IMR-90 (cell line): ENCODE measurements around the gene FAXDC2. TPM values are rescaled to one million over a fixed set of nuclear protein-coding genes. Genes with fewer than 3 reads are reported as not detected.

Source experiments
- ATAC-seq: fragments of 200-7000 bp; cut with Tn5 transposase; 2 replicates; pipeline ENCODE4 v1.9.1; 2020; ENCODE audit warnings: low read depth, mild to moderate bottlenecking, moderate library complexity
- BruUV-seq: library from RNA; stranded (reverse); fragments of 400-500 nt; replicated peaks from 2 replicates; lab custom pipeline; 2021; lab: Mats Ljungman, UMichigan
- CTCF ChIA-PET: fragments of 300-600 bp; formaldehyde crosslinking; extraction: SDS; loops from one replicate; lab custom pipeline; 2021; ENCODE audit warnings: antibody characterized with exemption; lab: Yijun Ruan, JAX
- POLR2A ChIA-PET: fragments of 300-600 bp; sonication (Branson Sonifier 250); formaldehyde crosslinking; loops from one replicate; lab custom pipeline; 2022; ENCODE audit warnings: antibody characterized with exemption; ENCODE audit not compliant: unreplicated experiment; lab: Charles Lee
- DNase-seq: peaks from one replicate; pipeline ENCODE4 v3.0.0; 2013
- H2AFZ ChIP-seq: replicated peaks from 2 replicates; pipeline ENCODE3; 2013; ENCODE audit warnings: low read length, mild to moderate bottlenecking; ENCODE audit not compliant: poor library complexity
- H2AK5ac ChIP-seq: 2 replicates; pipeline ENCODE4 v1.6.1; 2013; ENCODE audit warnings: low read depth, low read length, inconsistent platforms
- H2AK9ac ChIP-seq: replicated peaks from 2 replicates; pipeline ENCODE3; 2013; ENCODE audit warnings: mild to moderate bottlenecking, low read depth, low read length, moderate library complexity; ENCODE audit not compliant: poor library complexity
- H2BK120ac ChIP-seq: 2 replicates; pipeline ENCODE4 v1.6.1; 2013; ENCODE audit warnings: low read depth, low read length, inconsistent platforms
- H2BK15ac ChIP-seq: 3 replicates; pipeline ENCODE4 v1.6.1; 2013; ENCODE audit warnings: low read depth, low read length, inconsistent platforms
- H2BK20ac ChIP-seq: 2 replicates; pipeline ENCODE4 v1.6.1; 2013; ENCODE audit warnings: low read depth, mild to moderate bottlenecking, inconsistent platforms, low read length, moderate library complexity
- H2BK5ac ChIP-seq: 2 replicates; pipeline ENCODE4 v1.6.1; 2013; ENCODE audit warnings: mild to moderate bottlenecking, low read depth, low read length, inconsistent platforms; ENCODE audit not compliant: poor library complexity, severe bottlenecking
- H3K14ac ChIP-seq: replicated peaks from 2 replicates; pipeline ENCODE4 v1.6.1; 2013; ENCODE audit warnings: low read depth, low read length, inconsistent platforms
- H3K18ac ChIP-seq: 2 replicates; pipeline ENCODE4 v1.6.1; 2013; ENCODE audit warnings: low read depth, low read length, control low read depth
- H3K23ac ChIP-seq: 2 replicates; pipeline ENCODE4 v1.6.1; 2013; ENCODE audit warnings: low read depth, low read length, inconsistent platforms
- H3K27ac ChIP-seq: 2 replicates; pipeline ENCODE4 v1.5.1; 2013; ENCODE audit warnings: mild to moderate bottlenecking, control low read depth, low read length; ENCODE audit not compliant: insufficient read depth
- H3K27me3 ChIP-seq: 2 replicates; pipeline ENCODE4 v1.6.1; 2013; ENCODE audit warnings: low read length; ENCODE audit not compliant: control insufficient read depth, insufficient read depth
- H3K36me3 ChIP-seq: 2 replicates; pipeline ENCODE4 v1.6.1; 2013; ENCODE audit warnings: low read length, mixed read lengths; ENCODE audit not compliant: control insufficient read depth, insufficient read depth
- H3K4ac ChIP-seq: 2 replicates; pipeline ENCODE4 v1.6.1; 2013; ENCODE audit warnings: low read depth, low read length, inconsistent platforms
- H3K4me1 ChIP-seq: 2 replicates; pipeline ENCODE4 v1.6.1; 2013; ENCODE audit warnings: low read length, mixed read lengths; ENCODE audit not compliant: control insufficient read depth, insufficient read depth
- H3K4me2 ChIP-seq: 2 replicates; pipeline ENCODE4 v1.6.1; 2013; ENCODE audit warnings: low read depth, mild to moderate bottlenecking, control low read depth, low read length, moderate library complexity
- H3K4me3 ChIP-seq: 2 replicates; pipeline ENCODE4 v1.5.1; 2013; ENCODE audit warnings: low read depth, mild to moderate bottlenecking, control low read depth, low read length, moderate library complexity; ENCODE audit not compliant: insufficient read depth
- H3K56ac ChIP-seq: 2 replicates; pipeline ENCODE4 v1.6.1; 2013; ENCODE audit warnings: low read length, inconsistent platforms; ENCODE audit not compliant: insufficient read depth; ENCODE audit errors: extremely low read depth
- H3K79me1 ChIP-seq, 2 experiments: 2 replicates each; pipeline ENCODE4 v1.6.1; 2013; ENCODE audit warnings: low read length in 2 of 2, inconsistent platforms in 1 of 2, low read depth in 1 of 2
- H3K9ac ChIP-seq: 2 replicates; pipeline ENCODE4 v1.6.1; 2013; ENCODE audit warnings: low read depth, low read length, control low read depth
- H3K9me1 ChIP-seq: 2 replicates; pipeline ENCODE4 v1.6.1; 2013; ENCODE audit warnings: low read length, inconsistent platforms; ENCODE audit not compliant: insufficient read depth
- H3K9me3 ChIP-seq: 2 replicates; pipeline ENCODE4 v1.6.1; 2013; ENCODE audit warnings: low read length; ENCODE audit not compliant: control insufficient read depth, insufficient read depth
- H4K20me1 ChIP-seq: 2 replicates; pipeline ENCODE4 v1.6.1; 2013; ENCODE audit warnings: low read length, inconsistent platforms; ENCODE audit not compliant: insufficient read depth
- H4K5ac ChIP-seq: 2 replicates; pipeline ENCODE4 v1.6.1; 2013; ENCODE audit warnings: mild to moderate bottlenecking, low read depth, low read length, control low read depth
- H4K8ac ChIP-seq, 2 experiments: 2 replicates each; pipeline ENCODE4 v1.6.1; 2013; ENCODE audit warnings: low read depth in 2 of 2, low read length in 2 of 2, control low read depth in 1 of 2, inconsistent platforms in 1 of 2
- H4K91ac ChIP-seq: 2 replicates; pipeline ENCODE4 v1.6.1; 2013; ENCODE audit warnings: low read depth, low read length, inconsistent platforms; ENCODE audit not compliant: insufficient read depth
- MAZ ChIP-seq: IDR thresholded peaks from 2 replicates; pipeline ENCODE4 v1.6.1; 2012; ENCODE audit warnings: low read depth, mild to moderate bottlenecking, low read length, improper control_type of control experiment, moderate library complexity, borderline replicate concordance
- MXI1 ChIP-seq: IDR thresholded peaks from 2 replicates; pipeline ENCODE4 v1.6.1; 2012; ENCODE audit warnings: low read depth, mild to moderate bottlenecking, low read length, moderate library complexity, borderline replicate concordance
- WGBS, 2 experiments: methylation state at CpG; one replicate each; pipeline versions ENCODE4 v1.1.5 to v1.1.7; 2013; ENCODE audit warnings: missing lambda C conversion rate in 2 of 2; ENCODE audit not compliant: insufficient read length in 1 of 2; ENCODE audit errors: extremely low coverage in 2 of 2; 5-methylcytosine and 5-hydroxymethylcytosine counted together
- dilution Hi-C: fragments of 300-500 bp; cut with HindIII; formaldehyde crosslinking; loops from one replicate; pipeline ENCODE4 v1.14.3; 2018; ENCODE audit warnings: low sequenced_read_pairs; ENCODE audit not compliant: unreplicated experiment
- in situ Hi-C: fragments of 300-500 bp; cut with MboI; formaldehyde crosslinking; loops from 3 replicates; pipeline ENCODE4 v1.14.3; 2019; ENCODE audit warnings: low sequenced_read_pairs, inconsistent platforms, mixed read lengths
- intact Hi-C: fragments of 100-400 bp; cut with micrococcal nuclease; formaldehyde crosslinking; loops from 2 replicates; pipeline ENCODE4 v1.10.0; 2022
- polyA plus RNA-seq, 3 experiments: library from polyadenylated mRNA; depleted of rRNA; stranded (reverse); fragments of >200 nt; gene quantifications; 2 replicates each; pipeline ENCODE4 v1.2.3, GENCODE V29; 2012; ENCODE audit warnings: low replicate concordance in 1 of 3
- total RNA-seq: library from RNA; depleted of rRNA; stranded (reverse); fragments of >200 nt; gene quantifications from 2 replicates; pipeline ENCODE4 v1.2.3, GENCODE V29; 2012

The FAXDC2 gene
- total and polyA plus RNA-seq, 2 of the 4 experiments (the other 2 are of a cell fraction): 4.3 to 8.9 TPM

DNA sequence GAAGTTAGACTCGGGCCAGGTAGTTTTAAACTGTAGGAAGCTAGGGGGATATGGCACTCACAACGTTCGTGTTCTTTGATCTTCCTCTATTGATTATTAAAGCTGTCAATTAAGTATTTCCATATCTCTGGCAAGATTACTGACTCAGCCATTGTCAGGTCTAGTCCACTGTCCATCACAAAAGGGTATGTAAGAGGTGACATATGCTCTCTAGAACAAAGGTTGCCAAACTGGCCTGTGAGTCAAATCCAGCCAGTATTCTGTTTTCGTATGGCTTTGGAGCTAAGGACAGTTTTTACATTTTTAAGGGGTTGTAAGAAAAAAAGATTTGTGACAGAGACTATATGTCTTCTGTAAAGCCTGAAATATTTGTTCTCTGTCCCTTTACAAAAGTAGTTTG, 44.2 kb downstream of the FAXDC2 start:
- Histone ChIP-seq H2BK20ac (no peak overlapping the region), H4K20me1 (peaks cover 12% of the 10 kb centered on the region; the same call in 1 of the 2 replicates), H3K9me3 (no peaks in the 10 kb centered on the region), H3K4me1 (peaks cover 4% of the 10 kb centered on the region; the same call in 1 of the 2 replicates), H3K9ac (no peak overlapping the region), H3K4ac (no peak overlapping the region), H3K27me3 (no peaks in the 10 kb centered on the region), H3K18ac (no peak overlapping the region), H3K79me1 (peaks cover 36 to 50% of the 10 kb centered on the region in 2 experiments), H2AK5ac (no peak overlapping the region), H3K36me3 (peaks cover 62% of the 10 kb centered on the region), H4K5ac (no peak overlapping the region), H3K27ac (no peak overlapping the region), H3K14ac (no peak overlapping the region), H2BK5ac (no peak overlapping the region), H3K4me3 (no peak overlapping the region), H4K91ac (no peak overlapping the region), H3K9me1 (peaks cover 18% of the 10 kb centered on the region), H2AK9ac (no peak overlapping the region), H3K56ac (no peak overlapping the region), H2BK120ac (no peak overlapping the region), H3K4me2 (no peak overlapping the region), H2BK15ac (no peak overlapping the region), H4K8ac (no peak overlapping the region), H2AFZ (no peak overlapping the region), H3K23ac (no peak overlapping the region)
- intact Hi-C loops: no loop called here
- POLR2A ChIA-PET: no interaction called here
- no TSS peak for BruUV-seq
- no CpG with 5 or more reads among the region's 4 CpGs for WGBS, 2 experiments
- in situ Hi-C loops: loop anchor here (25.0 kb wide), 1 partner anchor 344 kb away; no protein-coding TSS in a partner anchor
- CTCF ChIA-PET: no interaction called here
- ATAC-seq: no peak
- DNase-seq: no peak
- dilution Hi-C loops: no loop called here
- TF ChIP-seq MAZ (no peak), MXI1 (no peak)
